ENCODE data around the gene ISL1.

The ISL1 gene

DNA sequence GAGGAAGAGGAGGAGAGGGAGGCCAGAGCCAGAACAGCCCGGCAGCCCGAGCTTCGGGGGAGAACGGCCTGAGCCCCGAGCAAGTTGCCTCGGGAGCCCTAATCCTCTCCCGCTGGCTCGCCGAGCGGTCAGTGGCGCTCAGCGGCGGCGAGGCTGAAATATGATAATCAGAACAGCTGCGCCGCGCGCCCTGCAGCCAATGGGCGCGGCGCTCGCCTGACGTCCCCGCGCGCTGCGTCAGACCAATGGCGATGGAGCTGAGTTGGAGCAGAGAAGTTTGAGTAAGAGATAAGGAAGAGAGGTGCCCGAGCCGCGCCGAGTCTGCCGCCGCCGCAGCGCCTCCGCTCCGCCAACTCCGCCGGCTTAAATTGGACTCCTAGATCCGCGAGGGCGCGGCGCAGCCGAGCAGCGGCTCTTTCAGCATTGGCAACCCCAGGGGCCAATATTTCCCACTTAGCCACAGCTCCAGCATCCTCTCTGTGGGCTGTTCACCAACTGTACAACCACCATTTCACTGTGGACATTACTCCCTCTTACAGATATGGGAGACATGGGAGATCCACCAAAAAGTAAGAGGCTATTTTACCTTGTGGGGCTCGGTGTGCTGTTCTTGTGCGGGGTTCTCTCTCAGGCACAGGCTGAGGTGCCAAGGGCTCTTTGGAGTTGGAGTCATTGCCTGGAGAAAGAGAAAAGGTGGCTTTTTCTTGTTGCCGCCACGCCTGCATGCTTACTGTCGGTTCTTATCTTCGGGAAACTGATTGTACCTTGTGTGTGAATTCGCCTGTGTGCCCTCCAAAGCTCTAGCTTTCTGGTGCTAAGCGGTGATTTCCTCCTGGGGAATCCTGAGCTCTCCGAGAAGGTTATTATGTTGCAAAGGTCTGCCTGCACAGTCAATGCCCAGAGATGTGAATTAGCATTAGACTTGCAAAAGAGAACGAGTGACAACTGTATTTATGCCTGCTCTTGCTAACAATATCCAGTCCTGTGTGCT is at the start of gene ISL1:
Gene ISL1, plus strand, starts transcription at position 318 of the 991 bp plus-strand sequence. Its CDS starts 224 bp downstream, at position 542.
- DNase-seq, result no peak

DNA sequence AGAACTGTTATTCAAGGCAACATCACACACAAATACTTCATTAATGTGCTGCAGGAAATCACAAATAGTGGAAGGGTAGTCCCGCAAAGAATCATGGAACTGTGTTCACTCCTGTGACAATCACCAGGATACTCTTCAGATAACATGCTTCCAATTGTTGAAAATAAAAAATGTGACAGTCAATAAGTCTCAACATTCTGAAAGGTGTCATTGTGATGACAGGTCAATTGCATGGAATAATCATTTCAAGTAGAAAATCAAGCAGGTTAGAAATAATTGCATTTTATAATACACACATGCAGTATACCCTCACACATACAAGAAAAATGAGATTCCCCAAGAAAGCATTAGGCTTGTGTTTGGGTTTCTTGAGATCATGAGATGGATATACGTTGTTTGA is 46.4 kb upstream of the ISL1 start:
- DNase-seq, result no peak

DNA sequence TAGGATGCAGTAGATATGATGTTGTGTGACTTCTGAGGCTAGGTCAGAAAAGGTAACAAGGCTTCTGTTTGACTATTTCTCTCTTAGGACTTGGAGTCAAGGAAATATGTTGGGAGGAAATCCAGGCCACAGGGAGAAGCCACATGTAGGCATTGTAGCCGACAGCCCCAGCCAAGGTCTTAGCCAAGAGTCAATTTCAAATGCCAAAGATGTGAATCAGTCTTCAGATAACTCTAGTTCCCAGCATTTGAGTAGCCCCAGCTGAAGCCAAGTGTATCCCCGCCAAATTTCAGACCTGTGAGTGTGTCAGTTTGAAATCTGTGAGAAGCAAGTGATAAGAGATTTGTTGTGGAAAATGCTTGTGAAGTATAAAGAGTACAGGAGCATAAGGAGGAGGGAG is 38.1 kb upstream of the ISL1 start:
- no peak for DNase-seq

DNA sequence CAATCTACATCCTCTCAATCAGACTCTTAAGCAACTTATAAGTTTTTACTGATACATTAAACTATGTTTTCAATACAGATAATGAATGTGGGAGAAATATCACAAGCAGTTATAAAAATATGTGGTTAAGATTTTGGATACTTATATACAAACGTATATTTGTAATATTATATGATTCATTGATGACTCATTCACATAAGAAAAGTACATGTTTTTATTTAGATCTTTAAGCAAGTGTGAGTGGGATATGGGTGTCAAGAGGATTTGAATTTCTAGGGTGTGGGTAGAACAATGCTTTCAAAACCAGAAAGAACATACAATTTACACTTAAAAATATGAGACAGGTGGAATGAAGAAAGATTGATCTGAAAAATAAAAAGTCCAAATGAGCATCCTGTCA is 36.1 kb upstream of the ISL1 start:
- DNase-seq, result no peak

DNA sequence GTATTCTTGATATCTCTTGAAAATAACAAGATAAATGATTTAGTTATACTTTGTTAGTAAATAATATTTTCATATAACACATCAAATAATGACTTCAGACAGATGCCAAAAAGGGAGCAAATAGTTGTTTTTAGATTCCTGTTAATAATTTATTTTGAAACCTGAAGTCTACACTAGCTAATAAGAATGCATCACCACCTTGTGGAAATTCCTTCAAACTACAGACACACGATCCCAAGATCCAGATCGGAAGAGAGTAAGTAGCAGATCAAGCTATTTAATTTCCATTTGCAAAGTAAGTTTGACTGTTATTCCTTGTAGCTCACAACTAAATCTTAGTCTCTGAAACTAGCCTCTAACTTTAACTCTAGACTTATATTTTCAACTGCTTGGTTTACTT is 35.5 kb upstream of the ISL1 start:
- DNase-seq, result no peak

DNA sequence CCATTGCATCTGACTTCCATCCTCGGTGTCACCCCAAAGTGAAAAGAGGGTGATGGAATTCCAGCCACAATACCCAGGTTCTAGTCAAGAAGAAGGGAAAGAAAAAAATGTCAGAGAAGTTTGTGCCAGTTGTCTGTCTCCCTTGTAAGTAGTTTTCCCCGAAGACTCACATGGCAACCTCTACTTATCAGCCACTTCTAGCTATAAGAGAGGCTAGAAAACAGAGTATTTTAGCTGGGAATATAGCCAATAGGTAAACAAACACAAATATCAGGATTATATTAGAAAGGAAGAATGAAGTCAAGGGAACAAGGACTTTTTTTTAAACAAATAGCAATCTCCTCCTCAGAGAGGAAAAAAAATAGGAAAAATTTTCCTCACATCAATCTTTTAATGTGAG is 12.2 kb upstream of the ISL1 start:
- DNase-seq, result no peak

DNA sequence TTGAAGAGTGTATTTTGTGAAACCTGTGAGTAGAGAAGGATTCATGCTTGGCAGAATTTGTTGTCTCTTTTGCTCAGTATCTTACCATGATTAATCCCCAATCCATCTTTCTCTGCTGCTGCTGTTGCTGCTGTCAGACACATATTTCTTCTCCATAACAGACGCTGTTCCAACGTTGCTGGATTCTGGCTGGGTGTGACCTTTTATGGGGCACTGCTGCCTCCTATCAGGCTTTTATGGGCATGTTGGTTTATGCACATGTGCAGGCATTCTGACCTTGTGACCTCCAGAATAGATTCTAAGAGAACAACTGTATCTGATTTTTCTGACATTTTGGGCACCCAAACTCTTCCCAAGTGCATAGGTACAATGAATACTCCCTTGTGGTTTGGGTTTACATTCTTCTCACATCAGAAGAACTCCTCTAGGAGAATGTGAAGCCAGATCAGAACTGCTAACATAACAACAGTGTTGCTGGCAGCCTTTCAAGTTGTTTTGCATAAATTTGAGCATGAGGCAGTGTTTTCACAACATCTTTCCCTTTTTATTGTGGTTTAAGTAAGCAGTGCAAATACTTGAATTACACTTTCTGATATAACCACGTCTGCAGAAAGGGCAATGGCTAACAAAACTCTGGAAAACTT is 9.2 kb upstream of the ISL1 start:
- DNase-seq, result no peak

DNA sequence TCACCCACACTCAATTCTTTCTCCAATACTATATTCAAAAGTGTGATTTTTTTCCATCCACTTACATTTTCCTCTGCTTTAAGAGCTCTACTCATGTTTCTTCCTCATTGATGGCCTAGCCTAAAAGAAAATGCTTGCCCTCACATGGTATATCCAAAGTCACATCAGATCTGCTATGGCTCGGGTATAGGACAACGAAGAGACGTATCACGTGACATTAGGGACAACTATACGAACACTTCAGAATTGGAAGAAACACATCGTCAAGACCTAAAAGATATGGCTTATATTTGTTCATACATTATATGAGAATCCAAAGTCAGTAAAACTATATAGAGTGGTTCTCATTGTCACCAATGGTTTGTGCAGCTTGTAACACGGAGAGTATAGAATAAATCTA is 8.2 kb upstream of the ISL1 start:
- no peak for DNase-seq

DNA sequence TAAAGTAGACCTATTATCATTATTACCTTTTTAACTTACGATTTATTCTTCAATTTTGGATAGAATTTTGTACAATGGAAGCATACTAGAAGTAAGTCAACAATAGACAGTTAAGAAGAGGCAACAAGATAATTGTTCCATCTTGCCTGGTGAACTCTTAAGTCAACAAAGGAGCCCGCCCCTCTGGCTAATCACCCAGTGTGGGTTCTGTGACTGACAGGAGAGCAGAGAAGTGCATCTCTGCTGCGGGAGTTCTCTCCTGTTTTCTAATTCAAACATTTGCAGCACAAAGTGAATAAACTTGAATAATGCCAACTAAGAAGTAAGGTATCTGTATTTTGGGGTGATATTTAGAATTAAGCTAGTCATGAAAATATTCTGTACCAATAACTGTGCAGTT is 6.7 kb upstream of the ISL1 start:
- no peak for DNase-seq

DNA sequence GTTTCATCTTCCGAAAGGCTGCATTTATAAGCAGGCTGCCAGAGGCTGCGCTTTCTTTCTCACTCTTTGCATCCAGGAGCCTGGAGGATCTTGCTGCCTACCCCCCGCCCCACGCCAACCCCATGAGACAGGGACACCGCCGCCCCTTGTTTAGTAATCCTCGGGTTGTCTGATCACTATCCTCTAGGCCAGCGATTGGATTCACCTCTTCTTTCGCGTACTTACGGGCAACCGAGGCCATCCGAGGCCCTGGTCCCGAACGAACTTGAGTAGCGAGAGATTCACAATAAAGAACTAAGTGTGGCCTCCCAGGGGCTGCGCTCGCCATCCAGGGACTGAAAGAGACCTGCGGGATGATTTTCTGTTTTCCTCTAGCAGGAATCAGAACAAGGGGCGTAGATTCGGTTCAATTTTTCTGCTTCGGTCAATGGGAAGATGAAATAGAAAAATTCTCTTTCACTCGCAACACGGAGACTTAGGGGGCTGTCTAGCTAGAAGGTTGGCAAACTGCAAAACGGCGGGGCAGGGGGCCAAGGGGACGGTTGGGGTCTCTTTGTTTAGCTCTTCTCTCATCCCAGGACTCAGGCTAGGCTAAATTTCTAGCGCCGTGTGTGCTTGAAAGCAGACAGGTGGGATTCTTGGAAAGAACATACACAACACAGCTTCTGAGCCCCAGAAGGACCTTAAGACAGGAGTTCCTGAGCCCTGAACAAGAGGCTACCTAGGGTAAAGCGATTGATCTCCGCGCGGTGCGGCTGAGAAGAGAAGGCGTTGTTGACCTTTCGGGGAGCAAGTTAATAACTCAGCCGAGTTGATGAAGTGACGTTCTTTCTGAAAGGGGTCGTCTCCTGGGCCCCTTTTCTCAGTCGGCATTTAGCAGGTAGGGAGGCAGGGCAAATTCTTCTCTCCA is 5.8 kb upstream of the ISL1 start:
- DNase-seq, result no peak

DNA sequence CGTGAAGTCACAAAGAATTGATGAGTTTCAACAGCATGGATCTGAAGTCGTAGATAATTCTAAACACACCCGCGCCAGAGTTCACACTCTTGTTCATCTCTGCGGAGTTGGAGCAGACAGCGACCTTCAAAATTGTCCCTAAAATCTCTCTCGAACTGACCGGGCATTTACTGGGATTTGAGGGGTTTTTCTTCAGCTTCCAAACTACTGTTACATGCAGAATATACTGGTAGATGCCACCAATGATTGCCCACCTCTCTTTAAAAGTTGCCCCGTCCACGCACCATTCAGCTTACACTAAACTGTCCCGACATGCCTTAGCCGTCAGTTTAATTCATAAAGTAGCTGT is 5.2 kb upstream of the ISL1 start:
- no peak for DNase-seq

DNA sequence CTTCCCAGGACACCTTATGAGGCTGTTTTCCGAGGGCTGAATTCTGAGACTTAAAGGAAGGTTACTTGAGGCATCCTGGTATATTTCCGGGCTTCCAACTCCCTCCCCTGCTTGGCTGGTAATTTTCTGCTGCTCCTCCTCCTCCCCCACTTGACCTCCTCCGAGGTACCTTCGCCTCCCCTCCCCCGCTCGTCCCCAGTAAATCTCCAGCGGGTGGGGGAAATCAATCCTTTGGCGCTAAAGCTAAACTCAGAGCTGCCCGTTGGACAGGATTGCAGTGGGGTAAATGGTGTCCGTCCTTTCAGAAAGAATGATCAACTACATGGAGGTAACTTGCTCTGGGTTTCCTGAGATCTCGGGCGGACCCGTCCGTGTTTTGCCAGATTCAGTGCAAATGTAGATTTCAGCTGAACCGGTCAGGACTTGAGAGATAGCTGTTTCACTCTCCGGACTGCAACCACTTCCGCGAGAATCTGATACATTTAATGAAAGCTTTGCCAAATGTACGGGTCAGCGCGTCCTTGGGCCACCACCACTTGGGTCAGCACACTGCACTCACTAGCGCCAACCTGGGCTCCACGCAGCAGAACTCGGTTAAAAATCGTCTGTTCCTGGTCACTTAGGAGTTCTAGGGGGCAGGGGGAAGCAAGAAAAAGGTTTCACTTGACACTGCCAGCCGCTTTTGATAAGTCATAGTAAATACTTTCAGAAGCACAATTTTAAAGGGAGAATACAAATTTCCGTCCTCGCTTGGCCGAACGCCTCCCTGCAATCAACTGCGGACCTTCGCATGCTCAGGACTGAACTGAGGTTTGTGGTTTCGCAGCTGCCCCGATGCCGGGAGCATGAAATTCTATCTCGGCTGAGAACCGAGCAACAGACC is 4.6 kb upstream of the ISL1 start:
- no peak for DNase-seq

DNA sequence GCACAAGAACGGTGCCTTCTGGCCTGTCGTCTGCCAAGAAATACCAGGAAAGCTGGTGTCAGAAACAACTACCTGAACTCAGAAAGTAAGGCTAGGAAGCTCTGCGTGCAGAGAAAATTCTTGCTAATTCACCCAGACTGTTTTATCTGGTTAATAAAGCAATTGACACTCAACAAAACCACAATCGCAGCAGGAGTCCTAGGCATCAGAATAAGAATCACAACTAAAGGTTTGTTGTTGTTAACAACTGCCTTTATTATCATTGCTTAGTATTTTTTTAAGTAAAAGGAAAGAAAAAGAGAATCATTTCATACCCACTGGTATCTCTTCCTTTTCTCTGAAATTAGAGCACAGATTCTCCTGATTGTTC is 3.9 kb upstream of the ISL1 start:
- no peak for DNase-seq

DNA sequence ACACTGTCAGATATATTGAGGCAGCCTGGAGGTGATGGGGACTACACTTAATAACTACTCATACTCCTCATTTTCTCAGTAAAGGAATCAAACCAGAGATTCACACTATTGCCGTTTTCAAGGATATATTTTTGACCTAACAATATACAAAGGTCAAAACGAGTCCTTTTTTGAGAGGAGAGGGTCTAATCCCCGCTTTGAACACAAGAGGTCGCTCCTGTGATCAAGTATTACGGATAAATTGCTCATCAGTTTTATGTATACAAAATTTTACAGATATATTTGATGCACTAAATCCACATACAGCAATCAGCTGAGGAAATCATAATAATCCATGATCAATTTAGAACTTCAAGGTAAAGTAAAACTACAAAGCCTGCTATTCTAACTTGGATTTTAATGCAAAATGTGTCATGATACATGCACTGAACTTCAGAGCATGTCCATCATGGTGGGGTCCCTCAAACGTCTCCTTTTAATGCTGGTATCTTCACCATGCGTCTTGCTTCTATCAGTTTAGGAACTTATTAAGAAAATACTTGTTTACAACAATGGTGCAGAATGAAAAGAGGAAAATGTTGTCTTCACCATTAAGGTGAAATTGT is 2.5 kb upstream of the ISL1 start:
- DNase-seq, result no peak

DNA sequence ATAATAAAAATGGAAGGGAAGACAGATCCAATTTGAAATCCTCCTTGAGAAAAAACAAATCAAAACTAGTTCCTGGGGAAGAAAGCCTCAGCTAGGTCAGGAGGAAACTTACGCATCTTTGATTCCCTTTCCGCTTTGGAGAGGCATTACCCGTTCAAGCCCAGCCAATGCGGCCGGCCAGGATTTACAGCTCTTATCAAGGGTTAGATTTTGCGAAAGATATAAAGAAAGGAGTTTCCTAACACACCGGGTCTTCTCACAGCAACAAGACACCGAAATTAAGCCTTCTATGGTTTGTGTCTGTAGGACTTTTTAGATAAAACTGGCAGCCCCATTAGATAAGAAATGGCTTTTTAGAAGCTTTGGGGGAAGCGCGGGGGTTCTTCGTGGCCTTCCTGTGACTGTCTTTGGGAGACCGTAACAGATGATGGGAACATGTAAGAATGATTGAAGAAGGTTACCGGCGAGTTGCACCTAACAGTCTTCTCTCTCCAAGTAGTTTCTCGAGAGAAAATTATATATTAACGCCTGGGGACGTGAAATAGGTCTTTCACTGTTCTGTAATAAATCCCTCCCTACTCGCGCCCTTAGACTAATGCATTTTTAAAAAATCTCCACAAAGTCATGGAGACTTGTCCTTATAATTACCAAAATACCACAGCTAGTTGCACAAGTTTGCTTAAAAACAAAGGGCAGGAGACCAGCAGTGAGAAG is 1.3 kb upstream of the ISL1 start:
- no peak for DNase-seq

DNA sequence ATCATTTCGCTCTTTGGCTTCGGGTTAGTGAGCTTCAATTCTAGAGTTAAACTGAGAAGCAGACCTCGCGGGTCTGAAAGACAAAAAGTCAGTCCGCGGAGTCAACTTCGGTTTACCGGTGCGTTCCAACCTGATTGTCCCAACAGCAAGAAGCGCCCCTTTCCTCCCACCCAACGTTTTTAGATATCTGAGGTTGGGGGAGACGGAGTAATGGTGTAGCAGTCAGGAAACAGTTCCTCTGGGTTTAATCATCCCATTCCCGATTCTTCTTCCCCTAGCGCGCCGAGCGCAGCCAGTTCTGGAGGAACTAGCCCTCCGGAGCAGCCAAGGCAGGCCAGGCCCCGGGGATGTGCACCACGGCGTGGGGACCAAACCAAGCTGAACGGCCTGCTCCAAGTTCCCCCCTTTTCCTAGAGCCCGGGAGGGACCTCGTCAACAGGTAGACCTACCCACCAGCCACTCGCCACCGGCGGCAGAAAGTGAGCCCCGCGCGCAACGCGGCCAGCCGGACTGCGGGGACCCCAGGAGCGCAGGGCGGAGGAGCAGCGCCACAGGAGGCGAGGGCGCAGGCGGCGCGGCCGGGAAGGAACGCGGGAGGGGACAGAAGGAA is 622 bp upstream of the ISL1 start:
- no peak for DNase-seq

DNA sequence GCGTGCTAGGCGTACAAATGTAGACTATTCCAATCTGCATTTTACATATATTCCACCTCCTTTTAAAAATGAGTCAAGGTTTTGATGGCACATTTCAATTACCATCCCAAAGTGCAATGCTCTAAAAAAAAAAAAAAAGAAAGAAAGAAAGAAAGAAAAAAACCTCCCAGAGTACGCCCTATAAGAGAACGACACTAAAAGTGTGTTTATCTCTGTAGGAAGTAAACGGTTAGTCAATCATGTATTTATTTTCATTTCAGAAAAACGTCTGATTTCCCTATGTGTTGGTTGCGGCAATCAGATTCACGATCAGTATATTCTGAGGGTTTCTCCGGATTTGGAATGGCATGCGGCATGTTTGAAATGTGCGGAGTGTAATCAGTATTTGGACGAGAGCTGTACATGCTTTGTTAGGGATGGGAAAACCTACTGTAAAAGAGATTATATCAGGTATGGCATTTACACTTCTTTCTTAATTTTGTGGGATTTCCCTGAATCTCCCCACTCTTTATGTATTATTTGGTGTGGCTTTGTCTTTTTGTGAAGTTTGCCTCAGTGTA is 1.1 kb downstream of the ISL1 start:
- DNase-seq, result no peak

DNA sequence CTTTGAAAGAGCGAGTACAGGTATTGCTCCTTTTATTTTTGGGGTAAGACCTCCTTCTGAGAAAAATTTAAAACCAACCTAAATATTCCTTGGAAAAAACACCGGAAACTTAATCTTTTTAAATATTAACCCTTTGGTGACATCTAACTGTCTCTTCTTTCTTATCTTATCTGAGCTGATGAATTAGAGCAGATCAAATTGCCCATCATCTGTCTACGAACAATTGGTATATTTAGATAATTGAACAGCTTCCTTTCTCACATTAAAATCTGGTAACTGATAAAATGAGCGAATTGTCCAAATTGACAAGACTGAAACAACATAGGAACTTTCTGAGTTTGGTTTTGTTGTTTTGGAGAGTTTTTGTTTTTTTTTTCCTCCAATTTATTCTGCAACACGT is 2.0 kb downstream of the ISL1 start:
- no peak for DNase-seq

DNA sequence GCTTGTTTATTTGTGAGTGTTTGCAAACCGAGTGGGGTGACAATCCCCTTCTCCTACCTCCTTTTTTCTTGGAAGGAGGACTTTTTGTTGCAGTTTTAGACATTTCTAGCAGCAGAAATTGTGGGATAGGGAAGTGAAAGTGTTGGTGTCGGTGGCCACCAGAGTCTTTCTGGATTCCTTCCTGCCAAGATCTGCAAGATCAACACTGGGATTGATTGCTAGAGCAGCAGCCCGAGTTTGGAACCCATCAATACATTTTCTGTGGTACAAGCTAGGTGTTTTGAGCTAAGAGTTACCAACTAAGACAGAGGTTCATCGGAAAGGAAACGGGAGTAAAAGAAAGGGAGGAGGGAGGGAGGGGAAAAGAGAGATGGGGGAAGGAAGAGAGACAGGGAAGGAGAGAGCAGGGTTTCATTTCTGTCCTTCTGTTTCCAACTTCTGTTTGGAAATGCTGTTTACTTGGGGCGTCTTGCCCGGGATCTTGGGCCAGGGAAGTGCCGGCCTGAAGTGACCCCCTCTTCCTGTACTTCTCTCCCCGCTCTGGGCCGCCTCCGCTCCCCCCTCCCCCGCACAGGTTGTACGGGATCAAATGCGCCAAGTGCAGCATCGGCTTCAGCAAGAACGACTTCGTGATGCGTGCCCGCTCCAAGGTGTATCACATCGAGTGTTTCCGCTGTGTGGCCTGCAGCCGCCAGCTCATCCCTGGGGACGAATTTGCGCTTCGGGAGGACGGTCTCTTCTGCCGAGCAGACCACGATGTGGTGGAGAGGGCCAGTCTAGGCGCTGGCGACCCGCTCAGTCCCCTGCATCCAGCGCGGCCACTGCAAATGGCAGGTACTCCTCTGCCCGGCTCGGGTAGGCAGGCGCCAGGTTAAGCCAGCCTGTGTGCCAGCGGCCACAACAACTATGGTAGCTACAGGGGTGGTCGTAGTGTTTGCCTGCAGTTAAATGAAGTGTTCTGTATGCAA is 4.0 kb downstream of the ISL1 start:
- DNase-seq, result no peak
